Uterus (tissue), 4 donors: ENCODE measurements around the gene TROAP. TPM values are rescaled to one million over a fixed set of nuclear protein-coding genes. Genes with fewer than 3 reads are reported as not detected.

Experiments
- DNase-seq, 2 donors: peaks; one replicate each; pipeline ENCODE4 v3.0.0-alpha.2; 2019 to 2020
- H3K27ac ChIP-seq, 2 donors: fragments of 200-600 bp; sonication (generic); 1 replicate in 1 of 2; 2 replicates in 1 of 2; pipeline ENCODE4 v1.5.1; 2016 to 2018
- H3K27me3 ChIP-seq, 2 donors: fragments of 200-600 bp; sonication (generic); one replicate each; pipeline ENCODE4 v1.5.1; 2018 to 2019; ENCODE audit warnings: control low read depth in 1 of 2
- H3K36me3 ChIP-seq, 2 donors: fragments of 200-600 bp; sonication (generic); one replicate each; pipeline ENCODE4 v1.5.1; 2019; ENCODE audit warnings: control low read depth in 1 of 2
- H3K4me1 ChIP-seq, 2 donors: fragments of 200-600 bp; sonication (generic); one replicate each; pipeline ENCODE4 v1.5.1; 2018 to 2019; ENCODE audit warnings: control low read depth in 1 of 2
- H3K4me3 ChIP-seq, 2 donors: fragments of 200-600 bp; sonication (generic); 1 replicate in 1 of 2; 2 replicates in 1 of 2; pipeline ENCODE4 v1.5.1; 2018 to 2019; ENCODE audit warnings: mild to moderate bottlenecking in 1 of 2
- H3K9me3 ChIP-seq, 2 donors: fragments of 200-600 bp; sonication (generic); one replicate each; pipeline ENCODE4 v1.5.1; 2019; ENCODE audit warnings: control low read depth in 1 of 2
- CTCF ChIP-seq, 4 experiments: fragments of 200-600 bp in 2 of 4; fragments of 450-650 bp in 2 of 4; sonication (generic) in 2 of 4; IDR thresholded peaks; one replicate each; pipeline ENCODE4 v1.5.1; 2016 to 2019; ENCODE audit warnings: antibody characterized with exemption in 4 of 4, mild to moderate bottlenecking in 2 of 4, moderate library complexity in 1 of 4
- POLR2A ChIP-seq, 2 donors: fragments of 450-650 bp; IDR thresholded peaks; one replicate each; pipeline ENCODE4 v1.6.1; 2016; ENCODE audit warnings: antibody characterized with exemption in 2 of 2, mild to moderate bottlenecking in 1 of 2, moderate library complexity in 1 of 2
- intact Hi-C: fragments of 100-400 bp; cut with DNase I; formaldehyde crosslinking; loops from one replicate; pipeline ENCODE4 v1.15.1; 2023; ENCODE audit warnings: low total_unique reads
- total RNA-seq, 4 donors: library from RNA; depleted of rRNA in 3 of 4; stranded (reverse); fragments of >200 nt in 3 of 4; gene quantifications; one replicate each; pipeline versions ENCODE4 v1.1.0 to v1.2.4, GENCODE V29; 2014 to 2023
- donor health status: DM: yes; HTN: yes; CAD: no.

The TROAP gene
- total RNA-seq, 4 donors from 2014 or later, result 1.8 to 10.2 TPM; not detected in 2

- peaks cover 15 to 16% of the 10 kb centered on the region in 2 donors for H3K27me3 ChIP-seq
- no peak for TF ChIP-seq POLR2A (IDR thresholded peaks at IDR 0.05)
- no peak for TF ChIP-seq CTCF (IDR thresholded peaks at IDR 0.05)
- no peaks in the 10 kb centered on the region for H3K36me3 ChIP-seq
- no peak for DNase-seq
- no peaks in the 10 kb centered on the region for H3K4me1 ChIP-seq
- no peak overlapping the region for H3K4me3 ChIP-seq
- no peak overlapping the region for H3K27ac ChIP-seq
- intact Hi-C loops, result loop anchor here (10.0 kb wide), 1 partner anchor 179 kb away; no protein-coding TSS in a partner anchor
- H3K9me3 ChIP-seq, result no peaks in the 10 kb centered on the region
Measured at GRCh38 chr12:49335118-49335954, 12.3 kb downstream of the TROAP start.

GRCh38 chr12:49335955-49336644, 13.0 kb downstream of the TROAP start:
- no peak overlapping the region for H3K27ac ChIP-seq
- H3K4me1 ChIP-seq, result no peaks in the 10 kb centered on the region
- no peaks in the 10 kb centered on the region for H3K36me3 ChIP-seq
- H3K9me3 ChIP-seq, result no peaks in the 10 kb centered on the region
- DNase-seq, result no peak
- intact Hi-C loops, result loop anchor here (10.0 kb wide), 1 partner anchor 179 kb away; no protein-coding TSS in a partner anchor
- H3K4me3 ChIP-seq, result no peak overlapping the region
- peaks cover 15 to 16% of the 10 kb centered on the region in 2 donors for H3K27me3 ChIP-seq
- TF ChIP-seq CTCF (IDR thresholded peaks at IDR 0.05) (no peak), POLR2A (IDR thresholded peaks at IDR 0.05) (no peak)

GRCh38 chr12:49336645-49337584, 13.9 kb downstream of the TROAP start, which contains the start of gene C1QL4:
C1QL4 (minus strand) TSS chr12:49337188; CDS start chr12:49336477, 711 bp downstream.
- H3K4me3 ChIP-seq, result peak within 1 kb of the TSS; percentile 2 to 24
- H3K27me3 ChIP-seq, result peaks cover 15 to 16% of the 10 kb centered on the region in 2 donors
- H3K4me1 ChIP-seq, result no peaks in the 10 kb centered on the region
- no peaks in the 10 kb centered on the region for H3K9me3 ChIP-seq
- H3K36me3 ChIP-seq, result no peaks in the 10 kb centered on the region
- intact Hi-C loops, result loop anchor here (10.0 kb wide), 1 partner anchor 178 kb away; no protein-coding TSS in a partner anchor
- peak; percentile 67 to 81 for DNase-seq
- no peak within 1 kb of the TSS for H3K27ac ChIP-seq
- TF ChIP-seq CTCF (IDR thresholded peaks at IDR 0.05), result peak; percentile 78 to 95 (median 86)
- TF ChIP-seq POLR2A (IDR thresholded peaks at IDR 0.05), result no peak

GRCh38 chr12:49338830-49339463, 15.9 kb downstream of the TROAP start:
- no peak for TF ChIP-seq CTCF (IDR thresholded peaks at IDR 0.05)
- no peak for TF ChIP-seq POLR2A (IDR thresholded peaks at IDR 0.05)

More at GRCh38 chr12:49338830-49339463, 15.9 kb downstream of the TROAP start:
- no peak overlapping the region for H3K27ac ChIP-seq
- intact Hi-C loops, result loop anchor here (10.0 kb wide), 1 partner anchor 176 kb away; no protein-coding TSS in a partner anchor
- H3K4me1 ChIP-seq, result peaks cover 0 to 9% of the 10 kb centered on the region in 2 donors
- DNase-seq, result no peak
- H3K4me3 ChIP-seq, result no peak overlapping the region
- H3K27me3 ChIP-seq, result peaks cover 15 to 16% of the 10 kb centered on the region in 2 donors
- no peaks in the 10 kb centered on the region for H3K9me3 ChIP-seq
- no peaks in the 10 kb centered on the region for H3K36me3 ChIP-seq
